Ovary (tissue), 3 donors: Measurements from ENCODE around the gene HSF4.

ENCODE experiments used
- EP300 ChIP-seq: sonication (generic); formaldehyde crosslinking; IDR thresholded peaks from one replicate; pipeline ENCODE4 v1.6.1; 2017; ENCODE audit warnings: antibody characterized with exemption
- POLR2A ChIP-seq: fragments of 450-650 bp; IDR thresholded peaks from one replicate; pipeline ENCODE4 v1.6.1; 2017; ENCODE audit warnings: antibody characterized with exemption, mild to moderate bottlenecking, moderate library complexity
- TF ChIP-seq, protein P1 (sequence below), 3 donors: fragments of 450-650 bp in 2 of 3; fragments of 200-600 bp in 1 of 3; IDR thresholded peaks; one replicate each; pipeline versions ENCODE4 v1.5.1 to v1.8.0; 2016 to 2022; ENCODE audit warnings: antibody characterized with exemption in 3 of 3, mild to moderate bottlenecking in 1 of 3
- donor health status: DM: no; HTN: no; CAD: no.

DNA sequence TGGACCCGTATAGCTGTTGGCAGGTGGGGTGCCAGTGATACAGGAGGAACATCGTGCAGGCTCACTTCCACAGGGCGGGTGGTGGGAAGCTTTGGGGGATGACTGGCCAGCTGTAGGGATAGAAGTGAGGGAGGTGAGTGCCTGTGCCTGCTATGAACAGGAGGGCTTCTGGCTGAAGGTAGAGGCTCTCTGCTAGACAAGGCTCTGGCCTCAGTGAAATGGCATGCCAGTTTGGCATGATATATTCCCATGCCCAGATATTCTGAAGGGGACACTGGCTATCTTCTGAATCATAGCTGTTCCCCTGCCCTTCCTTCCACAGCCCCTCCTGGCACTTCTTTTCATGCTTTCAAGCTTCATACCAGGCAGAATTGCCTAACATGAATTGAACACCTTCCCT is 35.7 kb upstream of the HSF4 start:
- no peak for TF ChIP-seq POLR2A
- TF ChIP-seq, protein P1, sequence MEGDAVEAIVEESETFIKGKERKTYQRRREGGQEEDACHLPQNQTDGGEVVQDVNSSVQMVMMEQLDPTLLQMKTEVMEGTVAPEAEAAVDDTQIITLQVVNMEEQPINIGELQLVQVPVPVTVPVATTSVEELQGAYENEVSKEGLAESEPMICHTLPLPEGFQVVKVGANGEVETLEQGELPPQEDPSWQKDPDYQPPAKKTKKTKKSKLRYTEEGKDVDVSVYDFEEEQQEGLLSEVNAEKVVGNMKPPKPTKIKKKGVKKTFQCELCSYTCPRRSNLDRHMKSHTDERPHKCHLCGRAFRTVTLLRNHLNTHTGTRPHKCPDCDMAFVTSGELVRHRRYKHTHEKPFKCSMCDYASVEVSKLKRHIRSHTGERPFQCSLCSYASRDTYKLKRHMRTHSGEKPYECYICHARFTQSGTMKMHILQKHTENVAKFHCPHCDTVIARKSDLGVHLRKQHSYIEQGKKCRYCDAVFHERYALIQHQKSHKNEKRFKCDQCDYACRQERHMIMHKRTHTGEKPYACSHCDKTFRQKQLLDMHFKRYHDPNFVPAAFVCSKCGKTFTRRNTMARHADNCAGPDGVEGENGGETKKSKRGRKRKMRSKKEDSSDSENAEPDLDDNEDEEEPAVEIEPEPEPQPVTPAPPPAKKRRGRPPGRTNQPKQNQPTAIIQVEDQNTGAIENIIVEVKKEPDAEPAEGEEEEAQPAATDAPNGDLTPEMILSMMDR (IDR thresholded peaks at IDR 0.05): no peak
- TF ChIP-seq EP300: no peak
